H54 (cell line): ENCODE data around the gene TSPEAR.
"Not testable (repeated sequence)": the region's sequence is repeated elsewhere in the genome, so short reads cannot be mapped to it uniquely, and the experiment has no call there.

ENCODE experiments used
- DNase-seq: peaks from one replicate; pipeline ENCODE4 v3.0.0; 2011; ENCODE audit warnings: low spot score, mixed read lengths; ENCODE audit not compliant: insufficient read length
- FAIRE-seq: peaks from 3 replicates; lab custom pipeline; 2011; peaks lifted over from hg19 to GRCh38; lab: Jason Lieb, UNC
- POLR2A ChIP-seq: IDR thresholded peaks from 2 replicates; pipeline ENCODE4 v1.6.1; 2011; ENCODE audit warnings: low read depth, mild to moderate bottlenecking, low read length

TSPEAR gene

GRCh38 chr21:44684483-44684882 lies 26.9 kb downstream of the TSPEAR start:
- DNase-seq = no peak
- TF ChIP-seq POLR2A = no peak
- FAIRE-seq = no peak

- DNase-seq (no peak), FAIRE-seq (no peak)
- TF ChIP-seq POLR2A = no peak
Observed at GRCh38 chr21:44684077-44684476, 27.3 kb downstream of the TSPEAR start.

- FAIRE-seq = no peak
- no peak for TF ChIP-seq POLR2A
- DNase-seq = no peak
Observed at GRCh38 chr21:44682580-44683151, 28.7 kb downstream of the TSPEAR start.

GRCh38 chr21:44681861-44682579 lies 29.4 kb downstream of the TSPEAR start, which contains the start of gene KRTAP12-1:
Gene KRTAP12-1 (minus strand): TSS chr21:44682163. CDS start chr21:44682123, 40 bp downstream.
- FAIRE-seq (no peak), DNase-seq (no peak)
- no peak for TF ChIP-seq POLR2A

- no peak for DNase-seq
- FAIRE-seq = no peak
- no peak for TF ChIP-seq POLR2A
Observed at GRCh38 chr21:44681152-44681551, 30.2 kb downstream of the TSPEAR start.

- DNase-seq = no peak
- no peak for FAIRE-seq
- no peak for TF ChIP-seq POLR2A
Observed at GRCh38 chr21:44677881-44678280, 33.5 kb downstream of the TSPEAR start.

GRCh38 chr21:44671911-44672310 lies 39.5 kb downstream of the TSPEAR start:
- no peak for FAIRE-seq
- no peak for DNase-seq
- TF ChIP-seq POLR2A = no peak

- no peak for DNase-seq
- TF ChIP-seq POLR2A = no peak
- no peak for FAIRE-seq
Observed at GRCh38 chr21:44670642-44671432, 40.5 kb downstream of the TSPEAR start.

GRCh38 chr21:44667612-44668011 lies 43.8 kb downstream of the TSPEAR start:
- FAIRE-seq = no peak
- DNase-seq = no peak
- no peak for TF ChIP-seq POLR2A

GRCh38 chr21:44666401-44667320 lies 44.7 kb downstream of the TSPEAR start, which contains the start of gene KRTAP12-2:
Gene KRTAP12-2 (minus strand): TSS chr21:44666927. CDS start chr21:44666886, 41 bp downstream.
- no peak for FAIRE-seq
- no peak for DNase-seq
- no peak for TF ChIP-seq POLR2A

- TF ChIP-seq POLR2A = no peak
- no peak for DNase-seq
- FAIRE-seq = no peak
Observed at GRCh38 chr21:44664691-44665090, 46.7 kb downstream of the TSPEAR start.

GRCh38 chr21:44661567-44661966 lies 49.8 kb downstream of the TSPEAR start:
- DNase-seq, FAIRE-seq: not testable (repeated sequence)

GRCh38 chr21:44658913-44659595 lies 52.3 kb downstream of the TSPEAR start:
- no peak for TF ChIP-seq POLR2A
- DNase-seq (no peak), FAIRE-seq (no peak)
